GM19395 (cell line): ENCODE measurements around the gene TNNI3K.

ENCODE experiments used
- ATAC-seq: cut with Tn5 transposase; IDR thresholded peaks from one replicate; pipeline ENCODE4 v1.9.1; 2021; ENCODE audit warnings: mild to moderate bottlenecking, moderate library complexity; ENCODE audit not compliant: unreplicated experiment

Gene TNNI3K

GRCh38 chr1:74286414-74286813 is 51.2 kb downstream of the TNNI3K start:
- ATAC-seq = no peak

- no peak for ATAC-seq
Observed at GRCh38 chr1:74314438-74314837, 79.3 kb downstream of the TNNI3K start.

- no peak for ATAC-seq
Observed at GRCh38 chr1:74316302-74316701, 81.1 kb downstream of the TNNI3K start.

GRCh38 chr1:74317663-74318062 is 82.5 kb downstream of the TNNI3K start:
- no peak for ATAC-seq

- no peak for ATAC-seq
Observed at GRCh38 chr1:74323937-74324473, 88.8 kb downstream of the TNNI3K start.

- no peak for ATAC-seq
Observed at GRCh38 chr1:74324684-74325448, 89.7 kb downstream of the TNNI3K start.

- no peak for ATAC-seq
Observed at GRCh38 chr1:74328851-74329250, 93.7 kb downstream of the TNNI3K start.

- no peak for ATAC-seq
Observed at GRCh38 chr1:74333244-74333643, 98.1 kb downstream of the TNNI3K start.

GRCh38 chr1:74334147-74334546 is 99.0 kb downstream of the TNNI3K start:
- no peak for ATAC-seq

- no peak for ATAC-seq
Observed at GRCh38 chr1:74340656-74341055, 105.5 kb downstream of the TNNI3K start.

GRCh38 chr1:74341702-74342339 is 106.6 kb downstream of the TNNI3K start:
- ATAC-seq = no peak

- no peak for ATAC-seq
Observed at GRCh38 chr1:74343216-74343615, 108.0 kb downstream of the TNNI3K start.

GRCh38 chr1:74344387-74344786 is 109.2 kb downstream of the TNNI3K start:
- no peak for ATAC-seq

GRCh38 chr1:74356493-74356892 is 121.3 kb downstream of the TNNI3K start:
- no peak for ATAC-seq

- ATAC-seq = no peak
Observed at GRCh38 chr1:74357150-74357549, 122.0 kb downstream of the TNNI3K start.

- no peak for ATAC-seq
Observed at GRCh38 chr1:74357756-74358155, 122.6 kb downstream of the TNNI3K start.

GRCh38 chr1:74362691-74363090 is 127.5 kb downstream of the TNNI3K start:
- ATAC-seq = no peak

GRCh38 chr1:74363220-74363619 is 128.0 kb downstream of the TNNI3K start:
- ATAC-seq = no peak

- ATAC-seq = no peak
Observed at GRCh38 chr1:74367175-74367813, 132.1 kb downstream of the TNNI3K start.

- no peak for ATAC-seq
Observed at GRCh38 chr1:74368335-74368734, 133.1 kb downstream of the TNNI3K start.

- no peak for ATAC-seq
Observed at GRCh38 chr1:74375376-74375775, 140.2 kb downstream of the TNNI3K start.

GRCh38 chr1:74380252-74380651 is 145.1 kb downstream of the TNNI3K start:
- no peak for ATAC-seq
